Retinal pigment epithelial cell (primary cell): ENCODE data around the gene PLAAT2.

Experiments used
- DNase-seq: peaks from one replicate; pipeline ENCODE4 v3.0.0-alpha.2; 2010; ENCODE audit warnings: low read depth
- H3K4me3 ChIP-seq: 2 replicates; pipeline ENCODE4 v1.5.1; 2011; ENCODE audit warnings: mild to moderate bottlenecking, low read length, control low read depth, moderate library complexity
- TF ChIP-seq, protein P1 (sequence below): conservative IDR thresholded peaks from 2 replicates; pipeline ENCODE4 v1.5.1; 2011; ENCODE audit warnings: low read depth, low read length, control low read depth, inconsistent platforms

PLAAT2 gene

GRCh38 chr11:63574856-63575602, 11.8 kb upstream of the PLAAT2 start:
- no peak overlapping the region for H3K4me3 ChIP-seq
- DNase-seq, result no peak
- TF ChIP-seq, protein P1, sequence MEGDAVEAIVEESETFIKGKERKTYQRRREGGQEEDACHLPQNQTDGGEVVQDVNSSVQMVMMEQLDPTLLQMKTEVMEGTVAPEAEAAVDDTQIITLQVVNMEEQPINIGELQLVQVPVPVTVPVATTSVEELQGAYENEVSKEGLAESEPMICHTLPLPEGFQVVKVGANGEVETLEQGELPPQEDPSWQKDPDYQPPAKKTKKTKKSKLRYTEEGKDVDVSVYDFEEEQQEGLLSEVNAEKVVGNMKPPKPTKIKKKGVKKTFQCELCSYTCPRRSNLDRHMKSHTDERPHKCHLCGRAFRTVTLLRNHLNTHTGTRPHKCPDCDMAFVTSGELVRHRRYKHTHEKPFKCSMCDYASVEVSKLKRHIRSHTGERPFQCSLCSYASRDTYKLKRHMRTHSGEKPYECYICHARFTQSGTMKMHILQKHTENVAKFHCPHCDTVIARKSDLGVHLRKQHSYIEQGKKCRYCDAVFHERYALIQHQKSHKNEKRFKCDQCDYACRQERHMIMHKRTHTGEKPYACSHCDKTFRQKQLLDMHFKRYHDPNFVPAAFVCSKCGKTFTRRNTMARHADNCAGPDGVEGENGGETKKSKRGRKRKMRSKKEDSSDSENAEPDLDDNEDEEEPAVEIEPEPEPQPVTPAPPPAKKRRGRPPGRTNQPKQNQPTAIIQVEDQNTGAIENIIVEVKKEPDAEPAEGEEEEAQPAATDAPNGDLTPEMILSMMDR, result no peak

GRCh38 chr11:63573881-63574855, 11.0 kb upstream of the PLAAT2 start:
- H3K4me3 ChIP-seq, result no peak overlapping the region
- no peak for DNase-seq
- TF ChIP-seq, protein P1, result no peak

GRCh38 chr11:63572026-63572688, 9.0 kb upstream of the PLAAT2 start:
- no peak overlapping the region for H3K4me3 ChIP-seq
- TF ChIP-seq, protein P1, result no peak
- no peak for DNase-seq

DNA sequence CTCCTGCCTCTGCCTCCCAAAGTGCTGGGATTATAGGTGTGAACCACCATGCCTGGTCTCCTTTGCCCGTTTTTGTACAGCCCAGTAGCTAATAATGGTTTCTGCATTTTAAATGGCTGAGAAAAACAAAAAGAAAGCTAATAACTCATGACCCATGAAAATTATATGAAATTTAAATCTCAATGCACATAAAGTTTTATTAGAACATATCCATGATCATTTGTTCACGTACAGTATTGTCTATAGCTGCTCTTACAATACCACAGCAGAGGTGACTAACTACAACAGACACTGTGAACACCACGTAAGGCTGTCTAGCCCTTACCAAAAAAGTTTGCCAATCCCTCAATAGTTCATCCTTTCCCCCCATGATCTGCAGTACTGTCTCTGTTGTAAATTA, 6.4 kb upstream of the PLAAT2 start:
- TF ChIP-seq, protein P1, result no peak
- DNase-seq, result no peak
- H3K4me3 ChIP-seq, result no peak overlapping the region

- TF ChIP-seq, protein P1, result no peak
- DNase-seq, result peak; percentile 63
- H3K4me3 ChIP-seq, result no peak overlapping the region
Observed at GRCh38 chr11:63567044-63567840, 4.1 kb upstream of the PLAAT2 start.

DNA sequence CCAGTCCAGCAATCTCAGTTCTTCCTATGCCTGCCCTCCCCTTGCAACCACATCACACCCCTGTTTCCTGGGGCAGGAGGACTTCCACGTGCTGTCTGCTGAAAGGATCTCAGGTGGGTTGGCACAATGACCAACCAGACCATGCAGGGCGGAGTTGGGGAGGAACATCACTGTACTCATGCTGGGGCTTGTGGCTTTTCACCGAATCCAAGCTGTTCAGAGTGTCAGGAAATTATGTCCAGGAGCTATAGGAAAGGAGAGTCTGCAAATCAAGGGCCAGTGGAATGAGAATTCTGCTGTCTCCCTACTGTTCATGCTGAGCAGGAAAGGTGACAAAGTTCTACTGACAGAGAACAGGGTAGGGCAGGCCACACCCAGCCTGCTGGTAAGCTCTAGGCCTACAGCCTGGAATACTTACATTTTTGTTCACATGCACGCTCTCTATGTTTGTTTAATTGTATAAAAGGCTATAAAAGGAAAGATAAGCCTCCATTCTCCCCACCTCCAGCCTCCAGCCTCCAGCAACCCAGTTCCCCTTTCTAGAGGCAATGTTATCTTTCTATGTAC, 1.7 kb upstream of the PLAAT2 start:
- TF ChIP-seq, protein P1, result no peak
- DNase-seq, result no peak

More for the DNA sequence above, 1.7 kb upstream of the PLAAT2 start:
- no peak overlapping the region for H3K4me3 ChIP-seq
